NCI-H460 (cell line): Measurements from ENCODE around the gene KRTAP10-11. TPM values are rescaled to one million over a fixed set of nuclear protein-coding genes. Genes with fewer than 3 reads are reported as not detected.
"Not testable (repeated sequence)": the region's sequence is repeated elsewhere in the genome, so short reads cannot be mapped to it uniquely, and the experiment has no call there.

Source experiments
- DNase-seq: peaks from one replicate; pipeline ENCODE4 v3.0.0-alpha.2; 2016; ENCODE audit warnings: low read depth; ENCODE audit errors: extremely low read depth
- polyA plus RNA-seq: library from polyadenylated mRNA; depleted of rRNA; stranded (reverse); fragments of >200 nt; gene quantifications from 2 replicates; pipeline ENCODE4 v1.2.3, GENCODE V29; 2014; cell fraction: nucleus; rRNA removed
- total RNA-seq: library from RNA; depleted of rRNA; stranded (reverse); fragments of >200 nt; shearing (Covaris generic); gene quantifications from 2 replicates; pipeline ENCODE4 v1.2.3, GENCODE V29; 2014; rRNA removed

The KRTAP10-11 gene
- not detected in 2 replicates for total RNA-seq
- not detected in 2 replicates for polyA plus RNA-seq

DNA sequence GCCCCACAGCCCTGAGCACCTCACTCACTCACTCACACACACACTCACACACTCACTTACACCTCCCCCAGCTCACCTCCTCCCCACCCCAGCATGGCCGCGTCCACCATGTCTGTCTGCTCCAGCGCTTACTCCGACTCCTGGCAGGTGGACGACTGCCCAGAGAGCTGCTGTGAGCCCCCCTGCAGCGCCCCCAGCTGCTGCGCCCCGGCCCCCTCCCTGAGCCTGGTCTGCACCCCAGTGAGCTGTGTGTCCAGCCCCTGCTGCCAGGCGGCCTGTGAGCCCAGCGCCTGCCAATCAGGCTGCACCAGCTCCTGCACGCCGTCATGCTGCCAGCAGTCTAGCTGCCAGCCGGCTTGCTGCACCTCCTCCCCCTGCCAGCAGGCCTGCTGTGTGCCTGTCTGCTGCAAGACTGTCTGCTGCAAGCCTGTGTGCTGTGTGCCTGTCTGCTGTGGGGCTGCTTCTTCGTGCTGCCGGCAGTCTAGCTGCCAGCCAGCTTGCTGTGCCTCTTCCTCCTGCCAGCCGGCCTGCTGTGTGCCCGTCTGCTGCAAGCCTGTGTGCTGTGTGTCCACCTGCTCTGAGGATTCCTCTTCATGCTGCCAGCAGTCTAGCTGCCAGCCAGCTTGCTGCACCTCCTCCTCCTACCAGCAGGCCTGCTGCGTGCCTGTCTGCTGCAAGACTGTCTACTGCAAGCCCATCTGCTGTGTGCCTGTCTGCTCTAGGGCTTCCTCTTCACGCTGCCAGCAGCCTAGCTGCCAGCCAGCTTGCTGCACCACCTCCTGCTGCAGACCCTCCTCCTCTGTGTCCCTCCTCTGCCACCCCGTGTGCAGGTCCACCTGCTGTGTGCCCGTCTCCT, at the start of gene KRTAP10-11:
Gene KRTAP10-11 (plus strand): TSS at position 49 of the 856 bp plus-strand sequence. CDS start 45 bp downstream, at position 94.
- DNase-seq = not testable (repeated sequence)

DNA sequence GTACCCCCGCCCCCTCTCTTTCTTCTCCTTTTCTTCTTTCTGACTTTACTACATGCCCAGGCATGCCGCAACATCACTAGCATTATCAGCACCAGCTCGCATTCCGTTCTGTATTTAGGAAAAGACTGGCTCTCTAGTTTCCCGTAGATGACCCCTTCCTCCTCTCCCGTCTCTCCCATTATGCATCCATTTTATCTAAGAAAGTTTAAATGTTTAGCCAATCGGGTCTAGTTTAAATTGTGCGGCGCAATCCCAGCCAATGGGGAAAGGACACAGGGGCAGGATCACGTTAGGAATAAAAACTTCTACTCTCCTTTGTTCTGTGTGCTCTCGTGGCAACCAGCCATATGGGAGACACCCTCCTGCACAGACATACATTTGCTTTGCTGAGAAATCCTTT, 48.2 kb upstream of the KRTAP10-11 start:
- no peak for DNase-seq

DNA sequence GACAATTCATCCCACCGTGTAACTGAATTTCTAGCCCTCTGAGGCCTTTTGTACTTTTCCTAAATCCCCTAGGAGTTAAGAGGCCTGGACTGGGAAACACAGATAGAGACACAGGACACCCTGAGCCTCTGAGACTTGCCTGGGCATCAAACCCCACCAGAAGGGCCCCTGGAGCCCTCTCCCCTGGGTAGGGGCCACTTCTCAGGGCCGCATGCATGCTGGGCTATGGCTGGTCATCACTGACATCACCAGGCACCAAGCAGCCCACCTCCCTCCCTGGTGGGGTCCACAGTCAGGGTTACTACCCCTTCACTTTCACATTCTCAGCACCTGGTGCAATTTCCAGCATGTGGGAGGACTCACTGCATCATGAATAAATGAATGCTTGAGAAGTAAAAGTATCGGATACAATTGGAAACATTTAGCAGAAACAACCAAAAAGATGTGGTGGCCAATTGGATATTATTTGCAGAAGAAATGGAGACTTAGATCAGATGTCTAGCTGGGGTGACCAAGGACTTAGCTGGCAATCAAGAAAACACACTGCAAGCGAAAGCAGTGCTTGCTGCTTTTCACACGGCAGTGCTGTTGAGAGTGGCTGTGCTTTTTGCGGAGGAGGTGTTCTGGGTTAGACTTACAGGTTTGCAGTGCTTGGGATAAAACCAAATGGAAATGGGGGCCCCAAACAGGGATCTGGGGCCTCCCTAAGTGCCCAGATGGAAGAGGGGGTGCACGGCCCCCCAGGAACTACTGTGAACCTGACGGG, 46.8 kb upstream of the KRTAP10-11 start:
- DNase-seq = no peak

GRCh38 chr21:44600118-44600978, 45.9 kb upstream of the KRTAP10-11 start, which contains the start of gene KRTAP10-7:
Gene KRTAP10-7, plus strand, starts transcription at chr21:44600597. Its CDS starts 25 bp downstream, at chr21:44600622.
- not testable (repeated sequence) for DNase-seq

GRCh38 chr21:44601091-44601490, 45.1 kb upstream of the KRTAP10-11 start:
- DNase-seq = not testable (repeated sequence)

- DNase-seq = no peak
Observed at GRCh38 chr21:44601596-44602462, 44.4 kb upstream of the KRTAP10-11 start.

DNA sequence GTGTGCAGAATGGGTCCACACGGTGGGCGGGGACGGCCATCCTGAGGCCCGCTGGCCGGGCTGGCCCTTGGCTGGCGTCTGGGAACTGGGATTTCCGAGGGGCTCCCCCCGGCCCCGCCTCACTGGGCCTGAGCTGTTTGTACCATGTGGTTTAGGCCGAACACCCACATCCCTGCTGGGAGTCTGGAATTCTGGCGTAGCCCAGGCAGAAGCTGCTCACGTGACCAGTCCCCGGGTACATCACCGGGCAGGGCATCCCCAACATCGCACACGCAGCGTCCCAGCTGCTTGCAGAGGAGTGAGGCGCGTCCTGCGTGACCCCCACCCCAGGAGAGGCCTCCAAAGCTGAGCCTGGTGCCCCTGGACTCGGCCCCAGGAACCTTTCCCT, 43.8 kb upstream of the KRTAP10-11 start:
- no peak for DNase-seq

GRCh38 chr21:44603109-44603875, 42.9 kb upstream of the KRTAP10-11 start:
- no peak for DNase-seq

DNA sequence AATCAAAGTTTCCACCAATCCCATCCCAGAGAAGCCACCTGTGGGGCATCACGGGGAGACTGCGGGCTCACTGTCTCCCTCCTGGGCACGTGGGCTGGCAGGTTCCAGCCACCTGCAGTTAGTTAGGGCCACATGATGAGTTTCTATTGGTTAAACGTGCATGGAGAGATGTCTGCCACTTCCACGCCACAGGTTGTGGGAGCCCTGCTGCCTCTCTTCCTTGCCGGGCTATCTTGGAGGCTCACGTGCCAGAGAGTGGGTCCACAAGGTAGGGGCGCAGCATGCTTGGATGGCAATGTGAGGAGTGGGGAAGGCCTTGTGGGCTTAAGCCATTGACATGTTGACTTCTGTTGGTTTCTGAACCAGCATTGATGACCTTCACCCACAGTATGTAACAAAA, 42.3 kb upstream of the KRTAP10-11 start:
- no peak for DNase-seq

DNA sequence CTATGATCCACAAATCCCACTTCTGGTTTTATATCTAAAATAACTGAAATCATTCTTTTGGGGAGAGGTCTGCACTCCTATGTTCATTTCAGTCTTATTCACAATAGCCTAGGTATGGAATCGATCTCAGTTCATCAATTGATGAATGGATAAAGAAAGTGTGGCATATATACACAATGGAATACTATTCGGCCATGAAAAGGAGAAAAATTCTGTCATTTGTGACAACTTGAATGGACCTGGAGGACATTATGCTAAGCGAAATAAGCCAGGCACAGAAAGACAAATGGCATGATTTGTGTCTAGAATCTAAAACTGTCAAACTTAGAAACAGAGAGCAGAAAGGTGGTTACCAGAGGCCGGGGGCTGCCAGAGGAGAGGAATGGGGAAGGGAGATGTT, 39.7 kb upstream of the KRTAP10-11 start:
- no peak for DNase-seq

DNA sequence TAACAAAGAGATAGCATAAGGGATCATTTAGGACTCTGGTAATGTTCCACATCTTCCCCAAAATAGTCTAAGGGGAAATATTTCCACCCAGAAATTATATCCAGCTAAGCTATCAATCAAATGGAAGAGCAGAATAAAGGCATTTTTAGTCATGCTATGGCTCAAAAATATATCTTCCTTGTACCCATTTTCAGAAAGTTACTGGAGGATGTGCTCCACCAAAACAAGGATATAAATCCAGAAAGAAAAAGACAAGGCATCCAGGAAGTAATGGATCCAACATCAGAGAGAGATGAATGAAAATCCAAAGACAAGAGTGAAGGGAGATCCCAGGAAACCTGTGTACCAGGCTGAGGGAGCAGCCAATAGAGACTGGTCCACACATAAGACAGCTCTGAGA, 37.0 kb upstream of the KRTAP10-11 start:
- DNase-seq = no peak

DNA sequence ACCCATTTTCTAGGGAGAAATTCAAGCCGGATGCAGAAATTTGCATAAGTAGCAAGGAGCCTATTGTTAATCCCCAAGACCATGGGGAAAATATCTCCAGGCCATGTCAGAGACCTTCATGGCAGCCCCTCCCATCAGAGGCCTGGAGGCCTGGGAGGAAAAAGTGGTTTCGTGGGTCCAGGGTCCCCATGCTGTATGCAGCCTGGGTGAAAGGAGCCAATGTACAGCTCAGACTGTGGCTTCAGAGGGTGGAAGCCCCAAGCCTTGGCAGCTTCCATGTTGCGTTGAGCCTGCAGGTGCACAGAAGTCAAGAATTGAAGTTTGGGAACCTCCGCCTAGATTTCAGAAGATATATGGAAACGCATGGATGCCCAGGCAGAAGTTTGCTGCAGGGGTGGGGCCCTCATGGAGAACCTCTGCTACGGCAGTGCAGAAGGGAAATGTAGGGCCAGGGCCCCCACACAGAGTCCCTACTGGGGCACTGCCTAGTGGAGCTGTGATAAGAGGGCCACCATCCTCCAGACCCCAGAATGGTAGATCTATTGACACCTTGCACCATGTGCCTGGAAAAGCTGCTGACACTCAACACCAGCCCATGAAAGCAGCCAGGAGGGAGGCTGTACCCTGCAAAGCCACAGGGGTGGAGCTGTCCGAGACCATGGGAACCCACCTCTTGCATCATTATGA, 35.9 kb upstream of the KRTAP10-11 start:
- not testable (repeated sequence) for DNase-seq

DNA sequence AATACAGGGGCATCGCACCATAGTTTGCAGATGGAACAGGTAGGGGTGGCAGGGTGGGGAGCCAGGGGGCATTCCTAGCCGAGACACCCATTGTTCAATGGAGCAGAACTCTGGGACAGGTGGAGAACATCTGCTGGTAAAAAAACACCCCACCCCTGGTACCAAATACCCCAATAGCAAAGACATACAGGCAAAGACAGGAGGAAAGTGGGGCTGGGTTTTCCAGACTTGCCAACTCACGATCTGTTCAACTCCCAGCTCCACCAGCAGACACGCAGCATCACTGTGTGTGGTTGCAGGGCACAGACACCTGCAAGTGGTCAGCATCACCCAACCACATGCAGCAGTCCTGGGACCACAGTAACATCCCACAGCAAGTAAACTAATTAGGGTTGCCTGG, 34.7 kb upstream of the KRTAP10-11 start:
- DNase-seq = no peak

DNA sequence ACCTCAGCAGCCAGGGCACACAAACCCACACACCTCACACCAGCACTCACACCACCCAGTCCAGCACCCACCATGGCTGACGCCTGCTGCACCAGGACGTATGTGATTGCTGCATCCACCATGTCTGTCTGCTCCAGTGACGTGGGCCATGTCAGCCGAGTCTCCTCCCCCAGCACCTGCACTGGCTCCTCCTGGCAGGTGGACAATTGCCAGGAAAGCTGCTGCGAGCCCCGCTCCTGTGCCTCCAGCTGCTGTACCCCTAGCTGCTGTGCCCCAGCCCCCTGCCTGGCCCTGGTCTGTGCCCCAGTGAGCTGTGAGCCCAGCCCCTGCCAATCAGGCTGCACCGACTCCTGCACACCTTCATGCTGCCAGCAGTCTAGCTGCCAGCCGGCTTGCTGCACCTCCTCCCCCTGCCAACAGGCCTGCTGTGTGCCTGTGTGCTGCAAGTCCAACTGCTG, 34.2 kb upstream of the KRTAP10-11 start, which contains the start of gene KRTAP10-8:
Gene KRTAP10-8 (plus strand): TSS at position 51 of the 458 bp plus-strand sequence. CDS start 22 bp downstream, at position 73.
- DNase-seq = no peak

DNA sequence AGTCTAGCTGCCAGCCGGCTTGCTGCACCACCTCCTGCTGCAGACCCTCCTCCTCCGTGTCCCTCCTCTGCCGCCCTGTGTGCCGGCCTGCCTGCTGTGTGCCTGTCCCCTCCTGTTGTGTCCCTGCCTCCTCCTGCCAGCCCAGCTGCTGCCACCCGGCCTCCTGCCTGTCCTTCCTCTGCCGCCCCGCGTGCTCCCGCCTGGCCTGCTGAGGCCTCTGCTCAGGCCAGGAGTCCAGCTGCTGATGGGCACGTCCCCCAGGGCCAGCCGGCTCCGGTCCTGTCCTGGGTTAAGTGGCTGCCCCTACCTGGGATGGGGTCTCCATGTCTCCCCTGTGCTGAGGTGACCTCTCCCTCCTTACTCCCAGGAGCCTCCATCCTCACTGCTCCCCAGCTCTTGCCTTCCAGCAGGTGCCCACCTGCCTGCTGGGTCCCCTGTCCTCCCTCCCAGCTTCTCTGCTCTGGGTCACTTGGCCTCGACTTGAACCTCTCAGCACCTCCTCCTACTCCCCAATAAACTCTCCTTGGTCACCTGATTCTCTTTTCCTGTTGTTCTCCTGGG, 33.5 kb upstream of the KRTAP10-11 start:
- no peak for DNase-seq

GRCh38 chr21:44613386-44614155, 32.6 kb upstream of the KRTAP10-11 start:
- DNase-seq = no peak

- no peak for DNase-seq
Observed at GRCh38 chr21:44614161-44614631, 32.0 kb upstream of the KRTAP10-11 start.
